BLaER1 treated with 17β-estradiol and CSF1 and Interleukin-3, amounts not matched to agents 10 nM and 100 nM (cell line): ENCODE measurements around the gene ROBO2.

Source experiments
- H3K27ac ChIP-seq, 11 experiments: shearing (Covaris generic); formaldehyde crosslinking; 2 replicates each; pipeline ENCODE4 v1.8.1; 2022
- H3K27me3 ChIP-seq, 11 experiments: shearing (Covaris generic); formaldehyde crosslinking; 2 replicates each; pipeline ENCODE4 v1.8.1; 2022
- H3K36me3 ChIP-seq, 11 experiments: shearing (Covaris generic); formaldehyde crosslinking; 2 replicates each; pipeline ENCODE4 v1.8.1; 2022
- H3K4me1 ChIP-seq, 10 experiments: shearing (Covaris generic); formaldehyde crosslinking; 2 replicates each; pipeline ENCODE4 v1.8.1; 2022
- H3K4me2 ChIP-seq, 11 experiments: shearing (Covaris generic); formaldehyde crosslinking; 2 replicates each; pipeline ENCODE4 v1.8.1; 2022
- H3K4me3 ChIP-seq, 10 experiments: shearing (Covaris generic); formaldehyde crosslinking; 2 replicates each; pipeline ENCODE4 v1.8.1; 2022
- H3K9ac ChIP-seq, 11 experiments: shearing (Covaris generic); formaldehyde crosslinking; 2 replicates each; pipeline ENCODE4 v1.8.1; 2022
- H3K9me3 ChIP-seq, 11 experiments: shearing (Covaris generic); formaldehyde crosslinking; replicated peaks in 1 of 11; 2 replicates each; pipeline ENCODE4 v1.8.1; 2022
- H4K20me1 ChIP-seq, 11 experiments: shearing (Covaris generic); formaldehyde crosslinking; 2 replicates each; pipeline ENCODE4 v1.8.1; 2022
- Cebpa-rat ChIP-seq, 11 experiments: shearing (Covaris generic); IDR thresholded peaks; 2 replicates each; pipeline ENCODE4 v1.8.1; 2022

Gene ROBO2

GRCh38 chr3:77045686-77046085 is 5.8 kb downstream of the ROBO2 start:
- H3K27me3 ChIP-seq: peaks cover 8 to 15% (median 14%) of the 10 kb centered on the region in 11 experiments
- TF ChIP-seq Cebpa-rat (IDR thresholded peaks at IDR 0.05): no peak
- H3K36me3 ChIP-seq: no peaks in the 10 kb centered on the region
- H3K4me3 ChIP-seq: no peak overlapping the region
- peaks cover 0 to 4% (median 0%) of the 10 kb centered on the region in 11 experiments; a peak in 1 of 22 replicates for H4K20me1 ChIP-seq
- no peak overlapping the region for H3K27ac ChIP-seq
- no peaks in the 10 kb centered on the region for H3K4me1 ChIP-seq
- no peaks in the 10 kb centered on the region for H3K9me3 ChIP-seq
- H3K9ac ChIP-seq: no peak overlapping the region
- no peak overlapping the region for H3K4me2 ChIP-seq

GRCh38 chr3:77048186-77048585 is 8.3 kb downstream of the ROBO2 start:
- no peak for TF ChIP-seq Cebpa-rat (IDR thresholded peaks at IDR 0.05)
- Histone ChIP-seq H3K9ac (no peak overlapping the region), H3K27ac (no peak overlapping the region), H3K9me3 (no peaks in the 10 kb centered on the region), H3K4me3 (no peak overlapping the region), H3K4me1 (no peaks in the 10 kb centered on the region), H3K4me2 (no peak overlapping the region), H3K36me3 (no peaks in the 10 kb centered on the region), H3K27me3 (no peaks in the 10 kb centered on the region), H4K20me1 (no peaks in the 10 kb centered on the region)

DNA sequence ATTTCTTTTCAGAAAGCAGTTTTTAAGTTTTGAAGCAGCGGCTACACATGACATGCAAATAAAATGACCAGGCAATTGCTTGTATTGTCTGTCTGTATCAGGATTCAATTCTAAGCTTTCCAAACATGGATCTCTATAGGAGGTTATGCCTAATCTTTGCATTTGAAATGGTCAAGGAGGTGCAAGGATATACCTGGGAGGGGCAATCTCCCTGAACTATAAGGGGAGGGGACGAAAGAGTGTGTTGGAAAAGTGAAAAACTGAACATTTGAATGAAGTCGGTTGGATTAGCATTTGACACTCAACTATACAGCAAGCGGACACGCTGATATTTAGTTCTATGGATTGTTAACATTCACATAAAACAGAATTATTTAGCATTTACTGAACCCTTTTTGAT is 11.7 kb downstream of the ROBO2 start:
- no peaks in the 10 kb centered on the region for H3K9me3 ChIP-seq
- H3K36me3 ChIP-seq: no peaks in the 10 kb centered on the region
- H3K4me2 ChIP-seq: no peak overlapping the region
- TF ChIP-seq Cebpa-rat (IDR thresholded peaks at IDR 0.05): no peak
- no peak overlapping the region for H3K9ac ChIP-seq
- H3K27ac ChIP-seq: no peak overlapping the region
- H3K4me1 ChIP-seq: no peaks in the 10 kb centered on the region
- no peaks in the 10 kb centered on the region for H4K20me1 ChIP-seq
- no peak overlapping the region for H3K4me3 ChIP-seq
- no peaks in the 10 kb centered on the region for H3K27me3 ChIP-seq

DNA sequence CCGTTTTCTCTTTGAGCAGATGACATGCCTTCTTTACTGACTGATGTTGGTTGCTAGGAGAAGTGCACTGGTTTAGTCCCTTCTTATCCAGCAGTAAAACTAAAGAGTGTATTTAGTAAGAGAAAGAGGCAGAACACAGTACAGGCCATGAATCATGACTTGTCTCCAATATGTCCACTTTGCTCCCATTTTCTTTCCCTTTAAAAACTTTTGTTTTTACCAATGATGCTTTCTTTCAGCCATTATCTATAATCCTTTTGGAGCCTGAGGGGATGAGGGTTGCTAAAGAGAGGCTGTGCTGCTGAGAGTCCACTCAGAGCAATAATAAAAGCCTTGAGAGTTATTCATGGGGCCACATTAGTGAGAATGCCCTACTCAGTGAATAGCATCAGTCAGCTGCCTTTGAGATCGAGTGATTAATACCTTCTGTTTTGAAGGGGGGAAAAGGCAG is 12.2 kb downstream of the ROBO2 start:
- Histone ChIP-seq H3K27ac (no peak overlapping the region), H3K36me3 (no peaks in the 10 kb centered on the region), H3K4me1 (no peaks in the 10 kb centered on the region), H3K4me2 (no peak overlapping the region), H4K20me1 (no peaks in the 10 kb centered on the region), H3K9me3 (no peaks in the 10 kb centered on the region), H3K9ac (no peak overlapping the region), H3K27me3 (no peaks in the 10 kb centered on the region), H3K4me3 (no peak overlapping the region)
- TF ChIP-seq Cebpa-rat (IDR thresholded peaks at IDR 0.05): no peak

DNA sequence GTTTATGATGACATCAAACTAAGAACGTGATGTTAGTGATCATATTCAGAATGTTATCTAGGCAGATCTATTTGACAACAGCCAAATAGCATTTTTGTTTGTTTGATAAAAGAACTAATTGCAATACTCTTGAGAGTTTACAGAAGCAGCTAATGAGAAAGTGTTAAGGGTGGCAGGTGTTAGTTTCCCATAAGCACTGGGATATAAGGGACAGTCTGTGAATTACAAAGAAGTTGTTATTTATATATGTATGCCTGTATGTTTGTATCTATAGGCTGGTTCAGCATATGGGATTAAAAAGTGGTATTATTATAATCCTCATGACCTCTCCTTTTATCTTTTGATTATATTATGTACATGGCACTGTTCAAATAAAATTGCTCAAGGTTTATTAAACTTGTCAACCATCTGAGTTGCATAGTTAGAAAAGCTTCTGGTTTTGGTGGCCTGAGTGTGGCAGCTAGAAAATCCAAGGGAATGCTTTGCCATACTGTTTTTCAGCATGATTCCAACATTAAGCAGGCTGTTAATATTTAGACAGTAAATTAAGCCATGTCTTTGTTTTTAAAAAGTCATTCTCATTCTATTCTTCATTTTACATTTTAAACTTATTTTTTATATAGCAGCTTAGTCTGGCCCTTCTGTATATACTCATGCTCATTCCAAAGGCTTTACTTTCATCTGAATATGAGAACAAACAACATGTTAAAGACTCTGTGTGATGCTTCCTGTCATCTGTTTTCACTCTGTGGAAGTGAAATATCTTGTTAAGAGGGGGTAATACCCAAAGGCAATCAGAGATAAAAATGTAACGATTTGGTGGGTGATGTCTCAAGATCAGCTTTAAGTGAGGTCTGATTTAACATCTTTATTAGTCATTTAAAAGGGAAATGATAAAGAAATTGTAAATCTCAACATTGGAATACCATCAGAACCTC is 13.1 kb downstream of the ROBO2 start:
- no peaks in the 10 kb centered on the region for H3K36me3 ChIP-seq
- no peaks in the 10 kb centered on the region for H3K9me3 ChIP-seq
- H3K27ac ChIP-seq: no peak overlapping the region
- no peak for TF ChIP-seq Cebpa-rat (IDR thresholded peaks at IDR 0.05)
- H3K4me3 ChIP-seq: no peak overlapping the region
- no peaks in the 10 kb centered on the region for H3K4me1 ChIP-seq
- H3K9ac ChIP-seq: no peak overlapping the region
- H3K27me3 ChIP-seq: no peaks in the 10 kb centered on the region
- no peak overlapping the region for H3K4me2 ChIP-seq
- H4K20me1 ChIP-seq: no peaks in the 10 kb centered on the region

DNA sequence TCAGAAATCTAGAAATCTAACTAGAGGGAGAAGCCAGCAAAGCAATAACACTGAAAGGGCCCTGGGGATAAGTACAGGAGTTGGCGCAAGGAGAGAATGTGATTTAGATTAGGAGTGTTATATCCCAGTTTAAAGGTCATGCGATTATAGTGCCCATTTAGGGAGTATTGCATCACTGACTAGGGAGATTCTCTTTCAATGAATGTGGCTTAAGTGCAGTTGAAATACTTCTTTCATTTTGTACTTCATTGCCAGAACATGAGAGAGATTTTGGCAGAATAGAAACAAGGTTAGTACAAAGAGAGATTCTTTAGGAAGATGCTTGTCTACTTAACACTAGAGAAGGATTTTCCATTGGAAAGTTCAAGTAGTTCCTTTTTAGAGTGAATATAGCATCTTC is 13.9 kb downstream of the ROBO2 start:
- H3K27ac ChIP-seq: no peak overlapping the region
- H3K4me1 ChIP-seq: no peaks in the 10 kb centered on the region
- H3K36me3 ChIP-seq: no peaks in the 10 kb centered on the region
- H4K20me1 ChIP-seq: no peaks in the 10 kb centered on the region
- no peak overlapping the region for H3K4me2 ChIP-seq
- H3K9me3 ChIP-seq: no peaks in the 10 kb centered on the region
- H3K9ac ChIP-seq: no peak overlapping the region
- TF ChIP-seq Cebpa-rat (IDR thresholded peaks at IDR 0.05): no peak
- no peak overlapping the region for H3K4me3 ChIP-seq
- no peaks in the 10 kb centered on the region for H3K27me3 ChIP-seq

DNA sequence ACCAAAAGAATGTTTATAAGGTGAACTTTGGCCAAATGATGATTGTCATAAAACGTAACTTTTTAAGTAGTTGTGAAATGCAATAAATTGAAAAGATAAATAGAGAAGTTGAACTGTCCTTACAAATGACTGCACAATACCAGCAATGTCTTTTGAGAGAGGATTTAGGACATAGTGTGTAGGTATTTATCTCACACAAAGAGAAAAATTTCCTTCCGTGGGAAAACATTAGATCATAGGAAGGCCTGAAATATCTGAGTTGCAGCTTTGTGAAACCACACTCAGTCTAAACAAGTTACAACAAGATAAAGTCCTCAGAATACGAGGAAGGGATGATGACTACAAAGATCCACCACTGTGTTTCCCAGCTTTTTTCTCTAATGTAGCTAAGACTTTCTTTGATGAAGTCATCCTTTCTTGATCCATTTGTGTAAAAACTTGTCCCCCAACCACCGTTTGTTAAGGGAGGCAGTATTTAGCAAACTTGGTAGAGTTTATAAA is 16.0 kb downstream of the ROBO2 start:
- no peaks in the 10 kb centered on the region for H4K20me1 ChIP-seq
- H3K4me1 ChIP-seq: no peaks in the 10 kb centered on the region
- no peak overlapping the region for H3K4me3 ChIP-seq
- no peaks in the 10 kb centered on the region for H3K27me3 ChIP-seq
- H3K36me3 ChIP-seq: no peaks in the 10 kb centered on the region
- no peaks in the 10 kb centered on the region for H3K9me3 ChIP-seq
- no peak for TF ChIP-seq Cebpa-rat (IDR thresholded peaks at IDR 0.05)
- H3K27ac ChIP-seq: no peak overlapping the region
- no peak overlapping the region for H3K4me2 ChIP-seq
- no peak overlapping the region for H3K9ac ChIP-seq

DNA sequence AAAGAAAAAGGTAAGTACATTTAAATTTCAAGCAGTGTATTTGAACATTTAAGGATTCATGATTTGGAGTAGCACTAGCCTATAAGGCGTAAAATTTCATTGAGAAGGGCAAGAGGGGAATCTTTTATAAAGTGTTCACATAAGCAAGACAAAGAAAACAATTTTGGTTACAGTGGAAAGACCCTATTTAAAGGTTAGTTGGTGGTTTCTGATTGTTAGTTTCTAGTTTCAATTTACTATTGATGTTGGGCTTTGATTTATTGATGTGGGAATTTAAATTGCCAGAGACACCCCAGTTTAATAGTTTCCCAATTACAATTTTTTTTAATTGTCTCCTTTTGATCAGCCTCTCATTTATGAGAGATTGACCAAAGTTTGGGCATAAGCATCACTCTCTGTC is 19.5 kb downstream of the ROBO2 start:
- no peaks in the 10 kb centered on the region for H4K20me1 ChIP-seq
- no peak overlapping the region for H3K4me2 ChIP-seq
- no peak overlapping the region for H3K4me3 ChIP-seq
- no peak overlapping the region for H3K9ac ChIP-seq
- H3K27me3 ChIP-seq: no peaks in the 10 kb centered on the region
- no peak overlapping the region for H3K27ac ChIP-seq
- no peaks in the 10 kb centered on the region for H3K4me1 ChIP-seq
- no peak for TF ChIP-seq Cebpa-rat (IDR thresholded peaks at IDR 0.05)
- no peaks in the 10 kb centered on the region for H3K36me3 ChIP-seq
- H3K9me3 ChIP-seq: peaks cover 9 to 30% (median 15%) of the 10 kb centered on the region in 11 experiments

DNA sequence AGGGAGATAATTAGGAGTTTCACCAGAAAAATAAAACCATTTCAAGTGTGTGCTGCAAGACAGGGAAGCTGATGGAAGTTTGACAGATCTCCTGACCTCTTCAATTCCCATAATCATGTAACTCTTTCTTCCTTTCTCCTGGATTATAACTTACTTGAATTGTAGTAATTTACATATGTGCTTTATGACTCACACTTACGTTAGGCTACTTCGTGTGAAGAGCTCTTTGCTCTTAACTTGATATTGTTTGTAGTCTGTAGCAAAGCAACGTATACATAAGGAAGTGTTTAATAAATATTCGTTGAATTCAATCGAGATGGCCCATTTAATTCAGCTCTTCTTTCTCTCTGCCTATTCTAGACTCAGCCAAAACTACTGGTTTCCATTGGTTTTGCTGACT is 23.5 kb downstream of the ROBO2 start:
- TF ChIP-seq Cebpa-rat (IDR thresholded peaks at IDR 0.05): no peak
- H3K36me3 ChIP-seq: no peaks in the 10 kb centered on the region
- no peaks in the 10 kb centered on the region for H3K27me3 ChIP-seq
- H3K4me2 ChIP-seq: no peak overlapping the region
- H4K20me1 ChIP-seq: no peaks in the 10 kb centered on the region
- H3K9ac ChIP-seq: no peak overlapping the region
- no peaks in the 10 kb centered on the region for H3K4me1 ChIP-seq
- no peak overlapping the region for H3K4me3 ChIP-seq
- no peak overlapping the region for H3K27ac ChIP-seq
- H3K9me3 ChIP-seq: peaks cover 9 to 30% (median 15%) of the 10 kb centered on the region in 11 experiments

GRCh38 chr3:77065750-77066149 is 25.9 kb downstream of the ROBO2 start:
- Histone ChIP-seq H4K20me1 (no peaks in the 10 kb centered on the region), H3K4me3 (no peak overlapping the region), H3K4me2 (no peak overlapping the region), H3K4me1 (no peaks in the 10 kb centered on the region), H3K9me3 (peaks cover 9 to 30% (median 15%) of the 10 kb centered on the region in 11 experiments), H3K9ac (no peak overlapping the region), H3K36me3 (no peaks in the 10 kb centered on the region), H3K27ac (no peak overlapping the region), H3K27me3 (no peaks in the 10 kb centered on the region)
- no peak for TF ChIP-seq Cebpa-rat (IDR thresholded peaks at IDR 0.05)
